ENCODE measurements around the gene CEP63. TPM values are rescaled to one million over a fixed set of nuclear protein-coding genes. Genes with fewer than 3 reads are reported as not detected.

The CEP63 gene
- total RNA-seq, 3 donors from 2014 or later, result 31.8 to 38.9 (median 33.1) TPM

DNA sequence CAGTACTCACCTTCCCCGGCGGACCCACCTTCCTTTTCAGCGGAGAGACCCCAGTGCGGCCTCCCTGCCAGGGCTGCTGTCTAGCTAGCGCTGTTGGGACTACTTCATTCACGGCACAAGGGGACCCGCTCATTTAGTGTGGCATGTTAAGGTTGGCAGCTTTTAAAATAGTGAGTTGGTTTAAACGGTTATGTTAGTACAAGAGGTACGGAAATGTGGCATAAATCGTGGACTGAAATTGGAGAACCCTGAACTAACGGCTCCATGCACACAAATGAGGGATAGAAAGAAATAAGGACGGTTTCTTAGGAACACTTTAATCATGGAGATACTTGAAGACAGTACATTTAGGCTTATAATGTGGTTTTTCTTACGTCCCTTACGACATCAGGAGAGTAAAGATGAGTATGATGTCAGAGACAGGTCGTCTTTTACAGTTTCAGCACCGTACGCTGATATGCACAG lies 752 bp downstream of the CEP63 start:
- Histone ChIP-seq H3K27ac (peak overlapping the region; percentile 96 to 99), H3K9me3 (no peaks in the 10 kb centered on the region), H3K36me3 (no peaks in the 10 kb centered on the region), H3K27me3 (no peaks in the 10 kb centered on the region), H3K4me3 (peak overlapping the region; percentile 64 to 94 (median 84)), H3K4me1 (peaks cover 0 to 3% of the 10 kb centered on the region in 2 donors)
- TF ChIP-seq, protein P1, sequence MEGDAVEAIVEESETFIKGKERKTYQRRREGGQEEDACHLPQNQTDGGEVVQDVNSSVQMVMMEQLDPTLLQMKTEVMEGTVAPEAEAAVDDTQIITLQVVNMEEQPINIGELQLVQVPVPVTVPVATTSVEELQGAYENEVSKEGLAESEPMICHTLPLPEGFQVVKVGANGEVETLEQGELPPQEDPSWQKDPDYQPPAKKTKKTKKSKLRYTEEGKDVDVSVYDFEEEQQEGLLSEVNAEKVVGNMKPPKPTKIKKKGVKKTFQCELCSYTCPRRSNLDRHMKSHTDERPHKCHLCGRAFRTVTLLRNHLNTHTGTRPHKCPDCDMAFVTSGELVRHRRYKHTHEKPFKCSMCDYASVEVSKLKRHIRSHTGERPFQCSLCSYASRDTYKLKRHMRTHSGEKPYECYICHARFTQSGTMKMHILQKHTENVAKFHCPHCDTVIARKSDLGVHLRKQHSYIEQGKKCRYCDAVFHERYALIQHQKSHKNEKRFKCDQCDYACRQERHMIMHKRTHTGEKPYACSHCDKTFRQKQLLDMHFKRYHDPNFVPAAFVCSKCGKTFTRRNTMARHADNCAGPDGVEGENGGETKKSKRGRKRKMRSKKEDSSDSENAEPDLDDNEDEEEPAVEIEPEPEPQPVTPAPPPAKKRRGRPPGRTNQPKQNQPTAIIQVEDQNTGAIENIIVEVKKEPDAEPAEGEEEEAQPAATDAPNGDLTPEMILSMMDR (IDR thresholded peaks at IDR 0.05), result no peak
- TF ChIP-seq POLR2AphosphoS5 (IDR thresholded peaks at IDR 0.05) (no peak), POLR2A (IDR thresholded peaks at IDR 0.05) (no peak)
- intact Hi-C loops (cut with DNase I; ENCODE audit: low total_unique reads), result loop anchor here (10.0 kb wide), 1 partner anchor 112 kb away; the partner anchor contains the start of gene AMOTL2
- DNase-seq (ENCODE audit: low spot score in 2 of 2), result no peak

DNA sequence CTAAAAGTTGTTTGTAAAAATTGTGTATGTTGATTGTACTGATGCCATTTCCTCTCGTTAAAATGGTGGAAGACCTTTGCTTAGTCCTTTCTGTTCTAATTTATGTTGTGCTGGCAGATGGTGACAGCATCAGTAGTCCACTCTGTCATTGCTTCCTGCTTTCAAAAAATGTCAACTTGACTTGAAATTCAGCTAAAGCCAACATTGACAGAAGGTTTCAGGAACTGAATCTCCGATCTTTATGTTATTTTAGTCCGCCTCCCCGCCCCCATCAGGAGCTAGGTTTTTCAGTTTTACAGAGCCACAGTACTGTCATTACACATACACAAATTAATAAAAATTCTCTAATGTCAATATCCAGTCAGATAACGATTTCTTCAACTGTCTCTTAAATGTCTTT lies 1.5 kb downstream of the CEP63 start:
- Histone ChIP-seq H3K27ac (no peak overlapping the region), H3K9me3 (no peaks in the 10 kb centered on the region), H3K36me3 (no peaks in the 10 kb centered on the region), H3K4me1 (peaks cover 0 to 3% of the 10 kb centered on the region in 2 donors), H3K27me3 (no peaks in the 10 kb centered on the region), H3K4me3 (peak overlapping the region; percentile 64 to 94 (median 84))
- no peak for DNase-seq (ENCODE audit: low spot score in 2 of 2)
- TF ChIP-seq POLR2A (IDR thresholded peaks at IDR 0.05) (no peak), POLR2AphosphoS5 (IDR thresholded peaks at IDR 0.05) (no peak)
- TF ChIP-seq, protein P1 (IDR thresholded peaks at IDR 0.05), result no peak
- intact Hi-C loops (cut with DNase I; ENCODE audit: low total_unique reads), result loop anchor here (10.0 kb wide), 1 partner anchor 113 kb away; the partner anchor contains the start of gene AMOTL2

DNA sequence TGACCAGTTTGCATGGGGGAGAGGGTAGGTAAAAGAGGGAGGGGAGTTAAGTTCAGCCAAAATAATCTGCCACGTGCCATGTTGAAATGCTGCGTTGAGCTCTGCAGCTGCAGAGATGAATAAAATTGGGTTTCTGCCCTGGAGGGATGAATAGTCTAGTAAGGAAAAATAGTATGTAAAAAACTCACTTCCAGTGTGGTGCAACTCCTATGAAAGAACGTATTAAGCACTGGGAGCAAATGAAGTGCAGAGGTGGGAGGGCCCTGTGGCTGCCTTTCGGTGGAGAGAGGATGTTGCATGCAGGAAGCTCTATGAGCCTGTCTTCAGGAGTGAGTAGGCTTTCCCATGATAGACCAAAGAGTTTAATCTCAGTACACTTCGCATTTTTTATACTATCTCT lies 8.6 kb downstream of the CEP63 start:
- no peaks in the 10 kb centered on the region for H3K36me3 ChIP-seq
- no peak for DNase-seq (ENCODE audit: low spot score in 2 of 2)
- no peaks in the 10 kb centered on the region for H3K4me1 ChIP-seq
- H3K27me3 ChIP-seq, result no peaks in the 10 kb centered on the region
- TF ChIP-seq POLR2A (IDR thresholded peaks at IDR 0.05) (no peak), POLR2AphosphoS5 (IDR thresholded peaks at IDR 0.05) (no peak)
- TF ChIP-seq, protein P1 (IDR thresholded peaks at IDR 0.05), result no peak
- no peak overlapping the region for H3K4me3 ChIP-seq
- intact Hi-C loops (cut with DNase I; ENCODE audit: low total_unique reads), result no loop called here
- H3K9me3 ChIP-seq, result no peaks in the 10 kb centered on the region
- no peak overlapping the region for H3K27ac ChIP-seq

DNA sequence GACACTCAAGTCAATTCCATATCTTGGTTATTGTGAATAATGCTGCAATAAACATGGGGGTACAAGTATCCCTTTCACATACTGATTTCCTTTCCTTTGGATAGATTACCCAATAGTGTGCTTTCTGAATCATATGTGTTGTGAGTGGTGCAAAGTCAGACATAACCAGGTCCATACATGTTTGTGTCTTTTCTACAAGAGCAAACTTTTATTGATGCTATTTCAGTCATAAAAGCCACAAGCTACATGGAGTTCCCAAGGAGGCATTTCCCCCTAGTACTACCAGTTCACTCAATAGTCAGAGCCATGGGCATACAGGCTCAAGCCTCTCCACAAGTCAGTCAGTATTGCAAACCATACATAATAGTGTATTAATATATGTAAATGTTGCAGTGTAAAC lies 10.1 kb downstream of the CEP63 start:
- Histone ChIP-seq H3K27me3 (no peaks in the 10 kb centered on the region), H3K4me1 (no peaks in the 10 kb centered on the region), H3K36me3 (no peaks in the 10 kb centered on the region), H3K4me3 (no peak overlapping the region), H3K27ac (no peak overlapping the region), H3K9me3 (no peaks in the 10 kb centered on the region)
- no peak for DNase-seq (ENCODE audit: low spot score in 2 of 2)
- intact Hi-C loops (cut with DNase I; ENCODE audit: low total_unique reads), result no loop called here
- TF ChIP-seq, protein P1 (IDR thresholded peaks at IDR 0.05), result no peak
- TF ChIP-seq POLR2AphosphoS5 (IDR thresholded peaks at IDR 0.05) (no peak), POLR2A (IDR thresholded peaks at IDR 0.05) (no peak)

DNA sequence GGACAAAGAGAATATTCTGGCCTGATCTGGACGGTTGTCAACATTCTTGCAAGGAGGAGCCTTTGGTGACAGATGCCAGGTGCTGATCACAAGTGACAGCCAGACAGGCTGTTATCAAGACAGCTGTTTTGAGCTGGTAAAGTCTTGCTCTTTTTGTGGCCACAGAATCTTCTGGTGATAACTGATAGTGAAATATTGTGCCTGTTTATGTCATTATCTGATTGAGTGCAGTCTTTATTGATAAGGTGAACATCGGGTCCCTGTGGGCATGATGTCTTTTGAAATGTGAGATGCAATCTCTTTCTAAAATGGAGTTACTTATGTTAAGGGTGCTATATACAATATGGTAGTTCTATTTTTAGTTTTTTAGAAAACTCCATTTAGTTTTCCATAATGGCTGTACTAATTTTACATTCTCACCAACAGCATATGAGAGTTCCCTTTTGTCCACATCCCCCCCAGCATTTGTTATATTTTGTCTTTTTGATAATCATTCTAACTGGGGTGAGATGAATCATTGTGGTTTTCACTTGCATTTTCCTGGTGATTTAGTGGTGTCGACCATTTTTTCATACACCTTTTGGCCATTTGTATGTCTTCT lies 10.7 kb downstream of the CEP63 start:
- no peak overlapping the region for H3K27ac ChIP-seq
- H3K4me3 ChIP-seq, result no peak overlapping the region
- no peaks in the 10 kb centered on the region for H3K4me1 ChIP-seq
- H3K9me3 ChIP-seq, result no peaks in the 10 kb centered on the region
- no peaks in the 10 kb centered on the region for H3K36me3 ChIP-seq
- DNase-seq (ENCODE audit: low spot score in 2 of 2), result no peak
- intact Hi-C loops (cut with DNase I; ENCODE audit: low total_unique reads), result no loop called here
- TF ChIP-seq, protein P1 (IDR thresholded peaks at IDR 0.05), result no peak
- TF ChIP-seq POLR2AphosphoS5 (IDR thresholded peaks at IDR 0.05), result no peak
- TF ChIP-seq POLR2A (IDR thresholded peaks at IDR 0.05), result no peak
- no peaks in the 10 kb centered on the region for H3K27me3 ChIP-seq

Measured in breast epithelium (tissue), 4 donors.